A549 (cell line): ENCODE measurements around the gene MRPL18.

Experiments used
- CHD2 ChIP-seq: fragments of 150-350 bp; IDR thresholded peaks from 2 replicates; pipeline ENCODE4 v1.6.1; 2014; ENCODE audit warnings: low read length; ENCODE audit not compliant: partially characterized antibody
- ELK1 ChIP-seq: fragments of 150-350 bp; IDR thresholded peaks from 2 replicates; pipeline ENCODE4 v1.6.1; 2014; ENCODE audit warnings: low read depth, mild to moderate bottlenecking, low read length
- KDM1A ChIP-seq: fragments of 200-600 bp; sonication (generic); IDR thresholded peaks from 2 replicates; pipeline ENCODE4 v1.6.1; 2016; ENCODE audit warnings: low read depth, mild to moderate bottlenecking
- NR3C1 ChIP-seq: fragments of >200 bp; sonication (Bioruptor Twin); formaldehyde crosslinking; IDR thresholded peaks from 3 replicates; pipeline ENCODE4 v1.6.1; 2017
- POLR2A ChIP-seq: IDR thresholded peaks from 2 replicates; pipeline ENCODE4 v1.6.1; 2012; ENCODE audit warnings: mild to moderate bottlenecking, low read length
- RFX5 ChIP-seq: fragments of 450-650 bp; IDR thresholded peaks from 2 replicates; pipeline ENCODE4 v1.7.1; 2014; ENCODE audit warnings: antibody characterized with exemption, mild to moderate bottlenecking, moderate library complexity
- SREBF2 ChIP-seq: fragments of 450-650 bp; IDR thresholded peaks from 2 replicates; pipeline ENCODE4 v1.6.1; 2014; ENCODE audit warnings: mild to moderate bottlenecking, moderate library complexity
- TF ChIP-seq, protein P1 (sequence below): fragments of >200 bp; sonication (Bioruptor Twin); formaldehyde crosslinking; IDR thresholded peaks from 3 replicates; pipeline ENCODE4 v1.5.1; 2016
- TF ChIP-seq, protein P2 (sequence below): fragments of 200-600 bp; sonication (generic); IDR thresholded peaks from 2 replicates; pipeline ENCODE4 v1.6.1; 2016; ENCODE audit warnings: antibody characterized with exemption, mild to moderate bottlenecking, moderate library complexity
- TF ChIP-seq, protein P3 (sequence below): fragments of 250-450 bp; sonication (Bioruptor Pico); IDR thresholded peaks from 2 replicates; pipeline ENCODE4 v1.5.0; 2021; ENCODE audit warnings: mild to moderate bottlenecking, moderate library complexity, borderline replicate concordance

- TF ChIP-seq CHD2 (no peak), ELK1 (no peak), KDM1A (no peak), POLR2A (no peak), SREBF2 (no peak), NR3C1 (no peak), RFX5 (no peak)
- TF ChIP-seq, protein P1, sequence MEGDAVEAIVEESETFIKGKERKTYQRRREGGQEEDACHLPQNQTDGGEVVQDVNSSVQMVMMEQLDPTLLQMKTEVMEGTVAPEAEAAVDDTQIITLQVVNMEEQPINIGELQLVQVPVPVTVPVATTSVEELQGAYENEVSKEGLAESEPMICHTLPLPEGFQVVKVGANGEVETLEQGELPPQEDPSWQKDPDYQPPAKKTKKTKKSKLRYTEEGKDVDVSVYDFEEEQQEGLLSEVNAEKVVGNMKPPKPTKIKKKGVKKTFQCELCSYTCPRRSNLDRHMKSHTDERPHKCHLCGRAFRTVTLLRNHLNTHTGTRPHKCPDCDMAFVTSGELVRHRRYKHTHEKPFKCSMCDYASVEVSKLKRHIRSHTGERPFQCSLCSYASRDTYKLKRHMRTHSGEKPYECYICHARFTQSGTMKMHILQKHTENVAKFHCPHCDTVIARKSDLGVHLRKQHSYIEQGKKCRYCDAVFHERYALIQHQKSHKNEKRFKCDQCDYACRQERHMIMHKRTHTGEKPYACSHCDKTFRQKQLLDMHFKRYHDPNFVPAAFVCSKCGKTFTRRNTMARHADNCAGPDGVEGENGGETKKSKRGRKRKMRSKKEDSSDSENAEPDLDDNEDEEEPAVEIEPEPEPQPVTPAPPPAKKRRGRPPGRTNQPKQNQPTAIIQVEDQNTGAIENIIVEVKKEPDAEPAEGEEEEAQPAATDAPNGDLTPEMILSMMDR: no peak
- TF ChIP-seq, protein P2, sequence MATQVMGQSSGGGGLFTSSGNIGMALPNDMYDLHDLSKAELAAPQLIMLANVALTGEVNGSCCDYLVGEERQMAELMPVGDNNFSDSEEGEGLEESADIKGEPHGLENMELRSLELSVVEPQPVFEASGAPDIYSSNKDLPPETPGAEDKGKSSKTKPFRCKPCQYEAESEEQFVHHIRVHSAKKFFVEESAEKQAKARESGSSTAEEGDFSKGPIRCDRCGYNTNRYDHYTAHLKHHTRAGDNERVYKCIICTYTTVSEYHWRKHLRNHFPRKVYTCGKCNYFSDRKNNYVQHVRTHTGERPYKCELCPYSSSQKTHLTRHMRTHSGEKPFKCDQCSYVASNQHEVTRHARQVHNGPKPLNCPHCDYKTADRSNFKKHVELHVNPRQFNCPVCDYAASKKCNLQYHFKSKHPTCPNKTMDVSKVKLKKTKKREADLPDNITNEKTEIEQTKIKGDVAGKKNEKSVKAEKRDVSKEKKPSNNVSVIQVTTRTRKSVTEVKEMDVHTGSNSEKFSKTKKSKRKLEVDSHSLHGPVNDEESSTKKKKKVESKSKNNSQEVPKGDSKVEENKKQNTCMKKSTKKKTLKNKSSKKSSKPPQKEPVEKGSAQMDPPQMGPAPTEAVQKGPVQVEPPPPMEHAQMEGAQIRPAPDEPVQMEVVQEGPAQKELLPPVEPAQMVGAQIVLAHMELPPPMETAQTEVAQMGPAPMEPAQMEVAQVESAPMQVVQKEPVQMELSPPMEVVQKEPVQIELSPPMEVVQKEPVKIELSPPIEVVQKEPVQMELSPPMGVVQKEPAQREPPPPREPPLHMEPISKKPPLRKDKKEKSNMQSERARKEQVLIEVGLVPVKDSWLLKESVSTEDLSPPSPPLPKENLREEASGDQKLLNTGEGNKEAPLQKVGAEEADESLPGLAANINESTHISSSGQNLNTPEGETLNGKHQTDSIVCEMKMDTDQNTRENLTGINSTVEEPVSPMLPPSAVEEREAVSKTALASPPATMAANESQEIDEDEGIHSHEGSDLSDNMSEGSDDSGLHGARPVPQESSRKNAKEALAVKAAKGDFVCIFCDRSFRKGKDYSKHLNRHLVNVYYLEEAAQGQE: no peak
- TF ChIP-seq, protein P3, sequence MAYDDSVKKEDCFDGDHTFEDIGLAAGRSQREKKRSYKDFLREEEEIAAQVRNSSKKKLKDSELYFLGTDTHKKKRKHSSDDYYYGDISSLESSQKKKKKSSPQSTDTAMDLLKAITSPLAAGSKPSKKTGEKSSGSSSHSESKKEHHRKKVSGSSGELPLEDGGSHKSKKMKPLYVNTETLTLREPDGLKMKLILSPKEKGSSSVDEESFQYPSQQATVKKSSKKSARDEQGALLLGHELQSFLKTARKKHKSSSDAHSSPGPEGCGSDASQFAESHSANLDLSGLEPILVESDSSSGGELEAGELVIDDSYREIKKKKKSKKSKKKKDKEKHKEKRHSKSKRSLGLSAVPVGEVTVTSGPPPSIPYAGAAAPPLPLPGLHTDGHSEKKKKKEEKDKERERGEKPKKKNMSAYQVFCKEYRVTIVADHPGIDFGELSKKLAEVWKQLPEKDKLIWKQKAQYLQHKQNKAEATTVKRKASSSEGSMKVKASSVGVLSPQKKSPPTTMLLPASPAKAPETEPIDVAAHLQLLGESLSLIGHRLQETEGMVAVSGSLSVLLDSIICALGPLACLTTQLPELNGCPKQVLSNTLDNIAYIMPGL (CRISPR knock-in tag): no peak
Measured at GRCh38 chr6:159754401-159754800, 35.9 kb upstream of the MRPL18 start.
